Testis (tissue), 2 donors: ENCODE measurements around the gene PITX2.

Experiments used
- POLR2A ChIP-seq: fragments of 450-650 bp; IDR thresholded peaks from one replicate; pipeline ENCODE4 v1.6.1; 2017; ENCODE audit warnings: antibody characterized with exemption, mild to moderate bottlenecking, moderate library complexity
- TF ChIP-seq, protein P1 (sequence below), 3 experiments: fragments of 450-650 bp in 2 of 3; fragments of 200-600 bp in 1 of 3; sonication (generic) in 1 of 3; IDR thresholded peaks; one replicate each; pipeline ENCODE4 v1.5.1; 2016 to 2019; ENCODE audit warnings: antibody characterized with exemption in 3 of 3, mild to moderate bottlenecking in 2 of 3, moderate library complexity in 1 of 3

DNA sequence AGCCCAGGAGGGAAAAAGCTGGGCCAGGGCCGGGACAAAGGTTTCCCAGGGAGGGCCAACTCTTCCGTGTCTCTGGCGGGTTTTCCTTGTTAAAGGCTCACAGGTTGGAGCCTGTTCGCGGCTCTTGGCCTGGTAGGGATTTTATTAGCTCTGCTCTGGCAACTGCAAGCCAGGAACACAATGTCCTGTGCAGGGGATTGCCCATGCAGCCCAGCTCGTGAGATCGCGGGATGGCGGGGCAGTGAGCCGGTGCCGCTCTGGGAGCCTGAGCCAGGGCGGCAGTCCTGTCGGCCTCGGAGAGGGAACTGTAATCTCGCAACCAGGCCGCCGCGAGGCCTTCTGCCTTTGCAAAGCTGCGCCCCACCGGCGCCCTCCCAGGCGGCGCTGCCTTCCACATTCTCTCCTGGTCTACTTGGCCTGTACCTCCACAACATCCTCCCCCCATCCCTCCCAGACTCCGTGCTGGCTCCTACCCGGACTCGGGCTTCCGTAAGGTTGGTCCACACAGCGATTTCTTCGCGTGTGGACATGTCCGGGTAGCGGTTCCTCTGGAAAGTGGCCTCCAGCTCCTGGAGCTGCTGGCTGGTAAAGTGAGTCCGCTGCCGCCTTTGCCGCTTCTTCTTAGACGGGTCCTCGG is 2.1 kb downstream of the PITX2 start:
- TF ChIP-seq, protein P1, sequence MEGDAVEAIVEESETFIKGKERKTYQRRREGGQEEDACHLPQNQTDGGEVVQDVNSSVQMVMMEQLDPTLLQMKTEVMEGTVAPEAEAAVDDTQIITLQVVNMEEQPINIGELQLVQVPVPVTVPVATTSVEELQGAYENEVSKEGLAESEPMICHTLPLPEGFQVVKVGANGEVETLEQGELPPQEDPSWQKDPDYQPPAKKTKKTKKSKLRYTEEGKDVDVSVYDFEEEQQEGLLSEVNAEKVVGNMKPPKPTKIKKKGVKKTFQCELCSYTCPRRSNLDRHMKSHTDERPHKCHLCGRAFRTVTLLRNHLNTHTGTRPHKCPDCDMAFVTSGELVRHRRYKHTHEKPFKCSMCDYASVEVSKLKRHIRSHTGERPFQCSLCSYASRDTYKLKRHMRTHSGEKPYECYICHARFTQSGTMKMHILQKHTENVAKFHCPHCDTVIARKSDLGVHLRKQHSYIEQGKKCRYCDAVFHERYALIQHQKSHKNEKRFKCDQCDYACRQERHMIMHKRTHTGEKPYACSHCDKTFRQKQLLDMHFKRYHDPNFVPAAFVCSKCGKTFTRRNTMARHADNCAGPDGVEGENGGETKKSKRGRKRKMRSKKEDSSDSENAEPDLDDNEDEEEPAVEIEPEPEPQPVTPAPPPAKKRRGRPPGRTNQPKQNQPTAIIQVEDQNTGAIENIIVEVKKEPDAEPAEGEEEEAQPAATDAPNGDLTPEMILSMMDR (IDR thresholded peaks at IDR 0.05) = no peak
- TF ChIP-seq POLR2A = no peak
